ENCODE results near the gene PCDHA8.

DNA sequence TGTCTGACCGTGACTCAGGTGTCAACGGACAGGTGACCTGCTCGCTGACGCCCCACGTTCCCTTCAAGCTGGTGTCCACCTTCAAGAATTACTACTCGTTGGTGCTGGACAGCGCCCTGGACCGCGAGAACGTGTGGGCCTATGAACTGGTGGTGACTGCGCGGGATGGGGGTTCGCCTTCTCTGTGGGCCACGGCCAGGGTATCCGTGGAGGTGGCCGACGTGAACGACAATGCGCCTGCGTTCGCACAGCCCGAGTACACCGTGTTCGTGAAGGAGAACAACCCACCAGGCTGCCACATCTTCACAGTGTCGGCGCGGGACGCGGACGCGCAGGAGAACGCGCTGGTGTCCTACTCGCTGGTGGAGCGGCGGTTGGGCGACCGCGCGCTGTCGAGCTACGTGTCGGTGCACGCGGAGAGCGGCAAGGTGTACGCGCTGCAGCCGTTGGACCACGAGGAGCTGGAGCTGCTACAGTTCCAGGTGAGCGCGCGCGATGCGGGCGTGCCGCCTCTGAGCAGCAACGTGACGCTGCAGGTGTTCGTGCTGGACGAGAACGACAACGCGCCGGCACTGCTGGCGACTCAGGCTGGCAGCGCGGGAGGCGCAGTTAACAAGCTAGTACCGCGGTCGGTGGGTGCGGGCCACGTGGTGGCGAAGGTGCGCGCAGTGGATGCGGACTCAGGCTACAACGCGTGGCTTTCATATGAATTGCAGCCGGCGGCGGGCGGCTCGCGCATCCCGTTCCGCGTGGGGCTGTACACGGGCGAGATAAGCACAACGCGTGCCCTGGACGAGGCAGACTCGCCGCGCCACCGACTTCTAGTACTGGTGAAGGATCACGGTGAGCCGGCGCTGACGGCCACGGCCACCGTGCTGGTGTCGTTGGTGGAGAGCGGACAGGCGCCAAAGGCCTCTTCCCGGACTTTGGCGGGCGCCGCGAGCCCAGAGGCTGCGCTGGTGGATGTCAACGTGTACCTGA, 29.5 kb downstream of the PCDHA8 start:
- TF ChIP-seq, protein P1, sequence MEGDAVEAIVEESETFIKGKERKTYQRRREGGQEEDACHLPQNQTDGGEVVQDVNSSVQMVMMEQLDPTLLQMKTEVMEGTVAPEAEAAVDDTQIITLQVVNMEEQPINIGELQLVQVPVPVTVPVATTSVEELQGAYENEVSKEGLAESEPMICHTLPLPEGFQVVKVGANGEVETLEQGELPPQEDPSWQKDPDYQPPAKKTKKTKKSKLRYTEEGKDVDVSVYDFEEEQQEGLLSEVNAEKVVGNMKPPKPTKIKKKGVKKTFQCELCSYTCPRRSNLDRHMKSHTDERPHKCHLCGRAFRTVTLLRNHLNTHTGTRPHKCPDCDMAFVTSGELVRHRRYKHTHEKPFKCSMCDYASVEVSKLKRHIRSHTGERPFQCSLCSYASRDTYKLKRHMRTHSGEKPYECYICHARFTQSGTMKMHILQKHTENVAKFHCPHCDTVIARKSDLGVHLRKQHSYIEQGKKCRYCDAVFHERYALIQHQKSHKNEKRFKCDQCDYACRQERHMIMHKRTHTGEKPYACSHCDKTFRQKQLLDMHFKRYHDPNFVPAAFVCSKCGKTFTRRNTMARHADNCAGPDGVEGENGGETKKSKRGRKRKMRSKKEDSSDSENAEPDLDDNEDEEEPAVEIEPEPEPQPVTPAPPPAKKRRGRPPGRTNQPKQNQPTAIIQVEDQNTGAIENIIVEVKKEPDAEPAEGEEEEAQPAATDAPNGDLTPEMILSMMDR (IDR thresholded peaks at IDR 0.05; ENCODE audit: insufficient read depth, low read depth, low read length), result no peak
- TF ChIP-seq EZH2 (IDR thresholded peaks at IDR 0.05; ENCODE audit: insufficient read depth, low read length), result no peak
